ENCODE data around the gene UBFD1.
"Not testable (repeated sequence)": the region's sequence is repeated elsewhere in the genome, so short reads cannot be mapped to it uniquely, and the experiment has no call there.

UBFD1 gene

DNA sequence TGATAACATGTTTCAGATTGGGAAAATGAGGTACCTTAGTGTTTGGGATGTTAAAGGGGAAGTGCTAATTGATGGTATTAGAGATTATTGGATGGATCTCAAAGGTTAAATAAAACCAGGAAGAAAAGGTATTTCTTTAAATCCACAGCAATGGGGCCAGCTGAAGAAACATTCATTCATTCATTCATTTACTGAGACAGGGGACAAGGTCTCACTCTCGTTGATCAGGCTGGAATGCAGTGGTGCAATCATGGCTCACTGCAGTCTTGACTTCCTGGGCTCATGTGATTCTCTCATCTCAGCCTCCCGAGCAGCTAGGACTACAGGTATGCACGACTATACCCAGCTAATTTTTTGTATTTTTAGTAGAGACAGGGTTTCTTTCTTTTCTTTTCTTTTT, 20.1 kb upstream of the UBFD1 start:
- TF ChIP-seq, protein P1, sequence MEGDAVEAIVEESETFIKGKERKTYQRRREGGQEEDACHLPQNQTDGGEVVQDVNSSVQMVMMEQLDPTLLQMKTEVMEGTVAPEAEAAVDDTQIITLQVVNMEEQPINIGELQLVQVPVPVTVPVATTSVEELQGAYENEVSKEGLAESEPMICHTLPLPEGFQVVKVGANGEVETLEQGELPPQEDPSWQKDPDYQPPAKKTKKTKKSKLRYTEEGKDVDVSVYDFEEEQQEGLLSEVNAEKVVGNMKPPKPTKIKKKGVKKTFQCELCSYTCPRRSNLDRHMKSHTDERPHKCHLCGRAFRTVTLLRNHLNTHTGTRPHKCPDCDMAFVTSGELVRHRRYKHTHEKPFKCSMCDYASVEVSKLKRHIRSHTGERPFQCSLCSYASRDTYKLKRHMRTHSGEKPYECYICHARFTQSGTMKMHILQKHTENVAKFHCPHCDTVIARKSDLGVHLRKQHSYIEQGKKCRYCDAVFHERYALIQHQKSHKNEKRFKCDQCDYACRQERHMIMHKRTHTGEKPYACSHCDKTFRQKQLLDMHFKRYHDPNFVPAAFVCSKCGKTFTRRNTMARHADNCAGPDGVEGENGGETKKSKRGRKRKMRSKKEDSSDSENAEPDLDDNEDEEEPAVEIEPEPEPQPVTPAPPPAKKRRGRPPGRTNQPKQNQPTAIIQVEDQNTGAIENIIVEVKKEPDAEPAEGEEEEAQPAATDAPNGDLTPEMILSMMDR (IDR thresholded peaks at IDR 0.05; ENCODE audit: insufficient read depth, missing control alignments) = no peak
- FAIRE-seq (no peak), DNase-seq (ENCODE audit: insufficient read length, low spot score) (no peak)

DNA sequence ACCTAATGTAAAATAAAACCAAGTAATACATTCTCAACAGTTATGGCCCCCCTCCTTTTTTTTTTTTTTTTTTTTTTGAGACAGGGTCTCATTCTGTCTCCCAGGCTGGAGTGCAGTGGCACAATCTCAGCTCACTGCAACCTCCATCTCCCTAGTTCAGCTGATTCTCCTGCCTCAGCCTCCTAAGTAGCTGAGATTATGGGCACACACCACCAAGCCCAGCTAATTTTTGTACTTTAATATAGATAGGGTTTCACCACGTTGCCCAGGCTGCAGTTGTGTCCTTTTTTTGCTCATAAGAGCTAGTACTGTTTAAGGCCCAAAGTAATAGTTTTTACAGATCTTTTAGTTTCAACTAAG, 18.6 kb upstream of the UBFD1 start:
- no peak for FAIRE-seq
- DNase-seq (ENCODE audit: insufficient read length, low spot score) = no peak
- TF ChIP-seq, protein P1 (IDR thresholded peaks at IDR 0.05; ENCODE audit: insufficient read depth, missing control alignments) = no peak

DNA sequence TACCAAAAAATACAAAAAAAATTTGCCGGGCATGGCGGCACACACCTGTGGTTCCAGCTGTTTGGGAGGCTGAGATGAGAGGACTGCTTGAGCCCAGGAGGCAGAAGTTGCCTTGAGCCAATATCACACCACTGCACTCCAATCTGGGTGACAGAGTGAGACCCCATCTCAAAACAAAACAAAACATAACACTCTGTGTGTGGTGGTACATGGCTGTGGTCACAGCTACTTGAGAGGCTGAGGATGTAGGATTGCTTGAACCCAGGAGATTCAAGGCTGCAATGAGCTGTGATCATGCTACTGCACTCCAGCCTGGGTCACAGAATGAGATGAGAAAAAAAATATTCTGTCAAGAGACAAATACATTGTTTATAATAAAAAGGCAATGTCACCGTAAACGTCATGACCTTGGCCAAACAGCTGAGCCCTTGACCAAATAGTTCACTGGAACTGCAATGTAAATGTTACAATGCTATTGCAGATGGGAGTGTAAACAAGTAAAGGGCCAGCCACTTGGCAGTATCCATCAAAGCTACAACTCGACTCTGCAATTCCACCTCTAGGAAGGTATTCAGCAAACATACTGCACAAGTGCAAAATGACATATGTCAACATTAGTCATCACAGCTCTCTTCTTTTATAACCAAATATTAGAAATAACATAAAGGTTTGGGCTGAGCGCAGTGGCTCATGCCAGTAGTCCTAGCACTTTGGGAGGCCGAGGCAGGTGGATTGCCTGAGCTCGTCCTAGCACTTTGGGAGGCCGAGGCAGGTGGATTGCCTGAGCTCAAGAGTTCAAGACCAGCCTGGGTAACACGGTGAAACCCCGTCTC, 17.3 kb upstream of the UBFD1 start:
- FAIRE-seq = no peak

DNA sequence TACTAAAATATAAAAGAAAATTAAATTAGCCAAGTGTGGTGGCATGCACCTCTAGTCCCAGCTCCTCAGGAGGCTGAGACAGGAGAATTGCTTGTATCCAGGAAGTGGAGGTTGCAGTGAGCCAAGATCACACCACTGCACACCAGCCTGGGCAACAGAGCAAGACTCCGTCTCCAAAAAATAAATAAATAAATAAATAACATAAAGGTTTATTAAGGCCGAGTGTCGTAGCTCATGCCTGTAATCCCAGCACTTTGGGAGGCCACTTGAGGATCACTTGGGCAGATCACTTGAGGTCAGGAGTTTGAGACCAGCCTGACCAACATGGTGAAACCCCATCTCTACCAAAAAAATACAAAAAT, 16.7 kb upstream of the UBFD1 start:
- DNase-seq (ENCODE audit: insufficient read length, low spot score); FAIRE-seq: not testable (repeated sequence)

More for the DNA sequence above, 17.3 kb upstream of the UBFD1 start:
- no peak for DNase-seq (ENCODE audit: insufficient read length, low spot score)
- TF ChIP-seq, protein P1 (IDR thresholded peaks at IDR 0.05; ENCODE audit: insufficient read depth, missing control alignments) = no peak

DNA sequence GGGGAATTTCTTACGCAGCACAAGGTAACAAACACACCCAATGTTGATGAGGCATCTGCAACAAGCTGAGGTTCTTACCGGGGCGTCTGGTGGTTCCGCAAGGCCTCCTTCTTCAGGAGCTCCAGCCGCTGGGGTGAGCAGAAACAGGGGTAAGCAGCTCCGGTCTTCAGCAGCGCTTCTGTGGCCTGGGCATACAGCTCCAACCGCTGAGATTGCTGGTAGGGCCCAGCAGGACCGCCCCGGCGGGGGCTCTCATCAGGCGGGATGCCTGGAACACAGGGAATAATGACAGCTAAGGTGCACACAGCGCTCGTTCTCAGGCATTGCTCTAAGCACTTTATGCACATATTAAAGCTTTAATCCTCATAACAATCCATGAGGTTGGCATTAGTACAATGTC, 13.1 kb upstream of the UBFD1 start:
- TF ChIP-seq, protein P1 (IDR thresholded peaks at IDR 0.05; ENCODE audit: insufficient read depth, missing control alignments) = no peak
- FAIRE-seq (no peak), DNase-seq (ENCODE audit: insufficient read length, low spot score) (no peak)

DNA sequence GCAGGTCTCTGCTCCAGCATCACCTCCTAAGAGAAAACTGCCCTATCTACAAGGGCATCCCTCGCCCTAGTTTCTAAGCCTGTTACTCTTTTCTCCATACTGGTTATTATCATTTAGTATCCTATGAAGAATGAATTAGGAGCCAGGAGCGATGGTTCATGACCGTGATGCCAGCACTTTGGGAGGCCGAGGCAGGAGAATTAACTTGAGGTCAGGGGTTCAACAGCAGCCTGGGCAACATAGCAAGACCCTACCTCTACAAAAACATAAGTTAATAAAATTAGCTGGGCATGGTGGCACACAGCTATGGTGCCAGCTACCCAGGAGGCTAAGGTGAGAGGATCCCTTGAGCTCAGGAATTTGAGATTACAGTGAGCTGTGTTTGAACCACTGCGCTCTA, 7.6 kb upstream of the UBFD1 start:
- TF ChIP-seq, protein P1 (IDR thresholded peaks at IDR 0.05; ENCODE audit: insufficient read depth, missing control alignments) = no peak
- DNase-seq (ENCODE audit: insufficient read length, low spot score) = no peak
- no peak for FAIRE-seq

DNA sequence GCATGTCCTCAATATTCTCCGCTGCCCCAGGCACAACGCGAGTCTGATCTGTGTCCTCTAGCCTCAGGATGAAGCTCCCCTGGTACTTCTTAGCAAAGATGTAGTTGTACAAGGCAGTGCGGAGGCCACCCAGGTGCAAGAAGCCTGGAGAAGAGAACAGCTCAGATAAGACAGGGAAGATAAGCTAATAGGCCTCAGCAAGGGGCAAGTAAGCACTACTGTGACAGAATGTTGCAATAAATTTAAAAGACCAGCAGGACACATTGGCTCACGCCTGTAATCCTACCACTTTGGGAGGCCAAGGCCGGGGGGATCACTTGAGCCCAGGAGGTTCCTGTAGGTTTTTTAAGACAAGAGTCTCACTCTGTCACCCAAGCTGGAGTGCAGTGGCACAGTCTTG, 5.4 kb upstream of the UBFD1 start:
- FAIRE-seq = no peak
- TF ChIP-seq, protein P1 (IDR thresholded peaks at IDR 0.05; ENCODE audit: insufficient read depth, missing control alignments) = no peak
- no peak for DNase-seq (ENCODE audit: insufficient read length, low spot score)

All from D721Med (cell line).